Stomach (tissue), 4 donors: ENCODE data around the gene MYO5B.

Experiments used
- CTCF ChIP-seq, 7 experiments: fragments of 450-650 bp in 4 of 7; fragments of 200-600 bp in 3 of 7; sonication (generic) in 3 of 7; IDR thresholded peaks; one replicate each; pipeline ENCODE4 v1.5.1; 2016 to 2019; ENCODE audit warnings: antibody characterized with exemption in 7 of 7, control low read depth in 2 of 7, mild to moderate bottlenecking in 1 of 7
- EP300 ChIP-seq: sonication (generic); formaldehyde crosslinking; IDR thresholded peaks from one replicate; pipeline ENCODE4 v1.6.1; 2017; ENCODE audit warnings: antibody characterized with exemption
- POLR2A ChIP-seq, 4 donors: fragments of 450-650 bp; IDR thresholded peaks; one replicate each; pipeline ENCODE4 v1.6.1; 2016; ENCODE audit warnings: antibody characterized with exemption in 4 of 4, control low read depth in 2 of 4, mild to moderate bottlenecking in 1 of 4, moderate library complexity in 1 of 4
- POLR2AphosphoS5 ChIP-seq, 3 donors: sonication (generic); formaldehyde crosslinking; IDR thresholded peaks; one replicate each; pipeline ENCODE4 v1.6.1; 2016; ENCODE audit warnings: antibody characterized with exemption in 3 of 3

- TF ChIP-seq CTCF (IDR thresholded peaks at IDR 0.05) (no peak), POLR2A (IDR thresholded peaks at IDR 0.05) (no peak), EP300 (no peak), POLR2AphosphoS5 (IDR thresholded peaks at IDR 0.05) (no peak)
Measured at GRCh38 chr18:50096766-50097435, 98.0 kb downstream of the MYO5B start.
